ENCODE data around the gene ZFP1.
"Not testable (repeated sequence)": the region's sequence is repeated elsewhere in the genome, so short reads cannot be mapped to it uniquely, and the experiment has no call there.

ZFP1 gene

DNA sequence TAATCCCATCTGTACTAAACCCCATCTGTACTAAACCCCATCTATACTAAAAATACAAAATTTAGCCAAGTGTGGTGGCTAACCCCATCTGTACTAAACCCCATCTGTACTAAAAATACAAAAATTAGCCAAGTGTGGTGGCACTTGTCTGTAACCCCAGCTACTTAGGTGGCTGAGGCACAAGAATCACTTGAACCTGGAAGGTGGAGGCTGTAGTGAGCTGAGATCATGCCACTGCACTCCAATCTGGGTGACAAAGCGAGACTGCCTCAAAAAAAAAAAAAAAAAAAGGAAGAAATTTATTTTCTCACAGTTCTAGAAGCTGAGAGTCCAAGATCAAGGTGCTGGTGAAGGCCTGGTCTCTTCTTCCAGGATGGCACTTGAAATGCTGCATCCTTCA lies 12.1 kb downstream of the ZFP1 start:
- DNase-seq: no peak

DNA sequence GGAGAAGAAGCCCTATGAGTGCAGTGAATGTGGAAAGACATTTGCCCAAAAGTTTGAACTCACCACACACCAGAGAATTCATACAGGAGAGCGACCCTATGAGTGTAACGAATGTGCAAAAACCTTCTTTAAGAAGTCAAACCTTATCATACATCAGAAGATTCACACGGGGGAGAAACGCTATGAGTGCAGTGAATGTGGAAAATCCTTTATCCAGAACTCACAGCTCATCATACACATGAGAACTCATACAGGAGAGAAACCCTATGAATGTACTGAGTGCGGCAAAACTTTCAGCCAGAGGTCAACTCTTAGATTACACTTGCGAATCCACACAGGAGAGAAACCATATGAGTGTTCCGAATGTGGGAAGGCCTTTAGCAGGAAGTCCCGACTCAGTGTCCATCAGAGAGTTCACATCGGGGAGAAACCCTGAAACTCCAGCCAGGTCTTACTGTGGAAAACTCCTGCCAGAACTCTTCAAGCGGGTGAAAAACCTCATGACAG lies 21.6 kb downstream of the ZFP1 start:
- no peak for DNase-seq

DNA sequence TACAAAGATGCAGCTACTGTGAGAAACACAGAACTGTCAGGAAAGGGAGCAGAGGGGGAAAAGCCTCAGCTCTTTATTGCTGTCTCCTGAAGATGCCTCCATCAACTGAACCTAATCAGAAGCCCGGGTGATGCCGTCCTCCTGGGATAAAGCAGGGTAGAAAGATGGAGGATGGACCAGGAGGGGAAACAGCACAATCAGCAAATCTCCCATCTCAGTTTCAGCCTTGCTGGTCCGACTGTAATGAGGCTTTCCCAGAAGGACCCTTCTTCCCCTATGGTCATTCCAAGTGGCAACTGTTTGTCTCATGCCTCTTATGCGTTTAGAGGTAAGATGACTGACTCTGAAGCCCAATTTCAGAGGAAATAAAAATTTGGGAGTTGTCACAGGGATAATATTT lies 24.3 kb downstream of the ZFP1 start:
- DNase-seq: no peak

DNA sequence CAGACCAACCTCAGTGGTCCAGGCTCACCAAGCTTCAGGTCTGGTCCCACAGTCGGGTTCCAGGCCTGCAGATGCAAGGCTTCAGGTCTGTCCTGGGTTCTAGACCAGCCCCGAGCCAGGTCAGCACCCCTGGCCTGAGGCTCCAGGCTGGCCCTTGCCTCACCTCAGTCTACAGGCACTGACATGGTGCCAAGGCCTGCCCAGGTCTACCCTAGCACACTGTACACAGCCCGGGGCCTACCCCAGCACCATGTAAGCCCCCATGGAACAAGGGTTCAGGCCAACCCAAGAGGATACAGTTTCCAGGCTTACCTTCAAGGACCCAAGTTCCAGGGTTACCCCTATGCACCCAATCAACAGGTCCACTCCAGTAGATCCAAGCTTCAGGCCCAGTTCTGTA lies 26.8 kb downstream of the ZFP1 start:
- DNase-seq: no peak

DNA sequence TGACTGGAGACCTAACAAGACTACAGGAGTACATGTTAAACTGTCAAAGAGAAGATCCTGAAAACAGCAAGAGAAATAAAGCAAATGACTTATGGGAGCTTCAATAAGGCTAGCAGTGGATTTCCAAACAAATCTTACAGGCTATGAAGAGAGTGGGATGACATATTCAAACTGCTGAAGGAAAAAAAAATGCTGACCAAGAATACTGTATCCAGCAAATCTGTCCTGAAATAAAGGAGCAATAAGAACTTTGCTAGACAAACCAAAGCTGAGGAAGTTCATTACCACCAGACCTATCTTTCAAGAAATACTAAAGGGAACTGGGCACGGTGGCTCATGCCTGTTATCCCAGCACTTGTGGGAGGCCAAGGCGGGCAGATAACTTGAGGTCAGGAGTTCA lies 28.6 kb downstream of the ZFP1 start:
- DNase-seq: no peak

DNA sequence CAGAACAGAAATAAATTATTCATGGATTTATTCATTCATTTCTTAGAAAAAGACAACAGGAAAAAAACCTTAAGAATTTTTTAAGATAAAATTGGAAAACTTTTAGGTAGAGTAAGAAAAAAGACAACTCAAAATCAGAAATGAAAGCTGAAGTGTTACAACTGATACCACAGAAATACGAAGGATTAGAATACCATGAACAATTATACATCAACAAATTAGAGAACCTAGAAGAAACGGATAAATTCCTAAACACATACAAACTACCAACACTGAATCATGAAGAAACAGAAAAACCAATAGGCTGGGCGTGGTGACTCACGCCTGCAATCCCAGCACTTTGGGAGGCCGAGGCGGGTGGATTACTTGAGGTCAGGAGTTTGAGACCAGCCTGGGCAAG lies 30.9 kb downstream of the ZFP1 start:
- DNase-seq: no peak

DNA sequence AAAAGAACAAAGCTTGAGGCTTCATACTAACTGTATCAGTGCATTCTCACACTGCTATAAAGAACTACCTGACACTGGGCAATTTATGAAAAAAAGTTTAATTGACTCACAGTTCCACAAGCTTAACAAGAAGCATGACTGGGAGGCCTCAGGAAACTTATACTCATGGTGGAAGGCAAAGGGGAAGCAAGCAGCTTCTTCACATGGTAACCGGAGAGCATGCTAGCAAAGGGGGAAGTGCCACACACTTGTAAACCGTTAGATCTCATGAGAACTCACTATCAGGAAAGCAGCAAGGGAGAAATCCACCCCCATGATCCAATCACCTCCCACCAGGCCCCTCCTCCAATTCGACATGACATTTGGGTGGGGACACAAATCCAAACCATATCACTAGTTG lies 33.3 kb downstream of the ZFP1 start:
- no peak for DNase-seq

DNA sequence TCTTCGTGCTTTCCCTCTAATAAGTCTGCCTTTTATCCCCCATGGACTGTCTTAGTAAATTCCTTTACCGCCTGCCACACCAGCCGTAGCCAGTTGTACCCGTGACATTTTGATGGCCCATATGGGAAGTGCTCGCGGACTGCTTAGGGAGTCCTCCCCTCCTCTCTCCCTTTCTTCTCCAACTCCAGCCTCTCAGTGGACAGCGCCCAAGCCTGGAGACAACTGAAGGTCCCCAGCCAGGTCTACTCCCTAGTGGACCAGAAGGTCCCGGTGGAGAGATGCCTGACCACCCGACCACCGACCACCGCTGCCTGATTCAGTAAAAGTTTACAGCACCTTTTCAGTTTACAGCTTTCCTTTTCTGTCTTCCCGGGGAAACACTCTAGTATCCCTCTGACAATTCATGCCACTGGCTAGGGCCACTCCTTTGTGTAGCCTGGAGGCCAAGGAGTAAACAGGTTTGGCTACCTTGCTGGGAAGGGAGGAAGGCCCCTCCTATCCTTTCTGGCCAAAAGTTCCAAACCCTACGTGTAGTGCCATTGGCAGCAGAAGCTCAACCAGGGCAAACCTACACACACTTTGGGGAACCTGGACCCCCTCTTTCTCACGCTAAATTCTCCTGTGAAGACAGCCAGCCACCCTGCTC lies 40.6 kb downstream of the ZFP1 start:
- DNase-seq: no peak

DNA sequence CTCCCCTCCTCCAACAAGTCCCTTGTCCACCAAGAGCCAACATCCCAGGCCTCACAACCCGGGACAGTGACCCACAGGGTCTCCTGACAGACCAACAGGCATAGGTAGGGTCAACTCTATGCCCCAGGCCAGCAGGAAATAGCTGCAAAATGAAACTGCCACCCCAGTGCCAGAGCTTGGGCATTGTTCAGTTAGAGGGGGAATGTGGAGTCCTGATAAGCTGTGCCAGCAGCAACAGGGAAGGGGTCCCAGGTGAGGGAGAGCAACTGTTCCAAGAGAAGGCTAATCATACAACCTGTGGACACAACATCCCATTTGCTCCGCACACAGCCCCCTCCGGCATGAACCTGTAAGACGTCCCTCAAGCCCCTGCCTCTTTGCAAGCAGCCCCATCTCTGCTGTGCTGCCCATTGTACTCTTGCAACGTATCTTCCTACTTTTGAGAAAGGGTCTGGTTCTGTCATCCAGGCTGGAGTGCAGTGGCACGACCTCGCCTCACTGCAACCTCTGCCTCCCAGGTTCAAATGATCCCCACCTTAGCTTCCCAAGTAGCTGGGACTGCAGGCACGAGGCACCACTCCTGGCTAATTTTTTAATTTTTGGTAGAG lies 41.4 kb downstream of the ZFP1 start:
- no peak for DNase-seq

DNA sequence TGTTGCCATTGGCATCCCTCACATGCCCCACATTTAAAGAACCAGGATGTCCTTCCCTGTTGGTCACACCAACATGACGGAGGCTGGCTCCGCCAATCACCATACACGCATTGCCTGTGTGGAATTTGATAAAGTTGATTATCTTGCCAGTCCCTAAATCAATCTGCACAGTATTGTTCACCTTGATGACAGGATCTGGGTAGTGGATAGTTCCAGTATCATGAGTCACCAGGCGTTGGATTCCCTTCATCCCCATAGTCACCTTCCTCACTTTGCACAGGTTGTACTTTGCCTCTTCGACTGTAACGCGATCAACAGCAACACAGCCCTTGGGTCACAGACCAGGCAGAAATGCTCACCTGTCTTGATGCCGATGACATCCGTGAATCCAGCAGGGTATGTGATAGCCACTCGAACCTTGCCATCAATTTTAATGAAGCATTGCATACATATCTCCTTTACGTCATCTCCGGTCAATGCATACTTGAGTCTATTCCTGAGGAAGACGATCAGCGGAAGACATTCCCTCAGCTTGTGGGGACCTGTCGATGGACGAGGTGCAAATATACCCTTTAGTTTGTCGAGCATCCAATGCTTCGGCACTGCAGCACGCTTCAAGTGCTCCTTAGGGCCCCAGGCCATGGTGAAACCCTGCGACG lies 44.4 kb downstream of the ZFP1 start:
- DNase-seq: no peak

DNA sequence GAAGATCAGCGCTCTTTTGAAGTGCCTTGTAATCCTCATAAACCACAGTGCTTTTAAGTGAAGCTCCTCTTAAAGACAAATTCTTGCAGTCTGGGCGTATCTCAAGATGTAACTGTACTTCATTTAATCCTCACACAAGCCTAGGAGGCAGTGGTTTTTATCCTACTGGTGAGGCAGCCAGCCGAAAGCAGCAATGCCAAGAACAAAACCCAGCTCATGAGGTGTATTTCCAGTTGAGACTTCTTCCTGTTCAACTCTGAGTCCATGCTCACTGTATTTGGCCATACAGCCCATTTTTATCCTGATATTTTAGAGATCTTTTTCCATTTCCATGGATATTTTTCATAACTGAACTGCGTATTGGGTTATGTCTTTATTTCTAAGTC lies 44.9 kb downstream of the ZFP1 start:
- DNase-seq: no peak

DNA sequence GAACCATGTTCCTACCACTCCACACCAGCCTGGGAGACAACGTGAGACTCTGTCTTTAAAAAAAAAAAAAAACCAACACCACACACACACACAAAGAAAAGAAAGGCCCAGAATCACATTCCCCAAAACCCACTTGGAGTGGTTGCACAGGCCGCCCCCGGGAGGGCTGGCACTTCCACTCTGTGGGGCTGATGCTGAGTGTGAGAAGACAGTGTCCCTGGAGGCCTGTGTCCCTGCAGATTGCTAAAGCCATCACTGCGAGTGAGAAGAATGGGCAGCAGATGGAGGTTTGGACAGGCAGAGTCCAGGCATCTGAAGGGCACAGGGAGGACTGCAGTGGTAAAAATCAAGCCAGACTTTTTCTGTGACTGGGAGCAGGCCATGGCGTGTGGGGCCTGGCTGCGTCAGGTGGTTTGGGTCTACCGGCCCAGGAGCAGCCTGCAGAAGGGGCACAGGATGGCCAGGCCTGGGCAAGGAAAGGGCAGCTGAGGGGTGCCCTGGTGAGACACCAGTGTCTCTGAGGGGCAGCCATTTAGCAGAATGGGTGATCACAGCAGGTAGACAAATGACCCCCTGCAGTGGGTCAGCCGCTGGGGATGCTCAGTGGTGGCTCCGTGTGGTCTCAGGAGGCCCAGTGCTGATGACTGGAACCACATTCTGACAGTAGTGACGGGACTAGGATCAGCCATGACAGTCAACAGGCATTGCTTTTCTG lies 45.6 kb downstream of the ZFP1 start:
- DNase-seq: no peak

DNA sequence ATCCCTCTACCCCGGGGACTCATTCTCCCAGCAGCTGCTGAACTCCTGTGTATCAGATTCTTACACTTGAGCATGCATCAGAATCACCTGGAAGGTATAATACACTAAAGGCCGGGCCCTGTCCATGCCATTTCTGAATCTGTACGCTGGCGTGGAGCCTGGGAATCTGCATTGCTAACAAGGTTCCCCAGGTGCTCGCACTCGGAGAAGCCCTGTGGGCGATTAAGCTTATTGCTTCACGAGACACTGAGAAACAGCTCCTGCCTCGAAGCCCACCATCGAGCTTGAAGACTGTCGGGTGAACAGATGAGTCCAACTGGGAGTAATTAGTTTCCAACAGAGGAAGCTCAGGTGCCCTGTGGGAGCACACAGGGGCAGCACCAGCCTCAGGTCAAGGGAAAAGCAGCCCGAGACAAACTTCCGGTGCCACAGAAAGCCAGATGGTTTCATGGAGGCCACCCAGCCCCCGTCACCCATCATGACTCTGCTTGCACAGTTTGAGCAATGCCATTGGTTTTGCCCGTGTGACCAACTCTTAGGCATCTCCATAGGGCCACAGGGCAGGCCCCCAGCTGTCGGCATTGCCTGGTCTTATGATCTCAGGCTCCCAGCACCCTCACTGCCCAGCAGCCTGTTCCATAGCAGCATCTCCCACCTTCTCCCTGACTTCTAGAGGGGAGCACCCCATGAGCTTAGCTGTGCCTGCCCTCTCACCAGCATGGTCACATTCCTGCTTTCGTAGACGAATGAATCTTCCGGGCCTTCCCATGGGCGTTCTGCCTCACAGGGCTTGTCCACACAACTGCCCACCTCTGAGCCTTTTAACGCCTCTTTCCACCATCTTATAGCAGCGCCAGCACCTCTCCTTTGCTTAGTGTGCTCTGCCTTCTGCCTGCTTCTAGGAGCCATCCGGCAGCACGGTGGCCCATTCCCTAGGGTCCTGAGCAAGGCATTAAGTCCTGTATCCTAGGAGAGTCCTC lies 47.8 kb downstream of the ZFP1 start:
- no peak for DNase-seq

DNA sequence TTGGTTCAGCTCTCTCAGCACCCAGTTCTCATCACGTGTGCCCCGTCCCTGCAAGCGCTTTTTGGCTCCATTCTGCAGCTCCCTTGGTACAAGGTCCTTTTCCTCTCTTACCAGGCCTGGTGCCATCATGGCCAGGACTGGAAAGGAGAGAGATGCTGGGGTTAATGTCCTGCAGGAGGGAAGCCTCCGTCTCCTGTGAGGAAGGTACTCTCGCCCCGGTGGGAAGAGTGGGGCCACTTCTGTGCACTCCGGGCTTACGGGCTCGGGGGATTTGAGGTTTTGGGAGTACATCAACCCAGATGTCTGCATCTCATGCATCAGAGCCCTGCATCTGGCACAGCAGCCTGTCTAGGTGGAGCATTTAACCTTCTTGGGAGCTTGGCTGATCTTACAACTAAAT lies 48.5 kb downstream of the ZFP1 start:
- no peak for DNase-seq

DNA sequence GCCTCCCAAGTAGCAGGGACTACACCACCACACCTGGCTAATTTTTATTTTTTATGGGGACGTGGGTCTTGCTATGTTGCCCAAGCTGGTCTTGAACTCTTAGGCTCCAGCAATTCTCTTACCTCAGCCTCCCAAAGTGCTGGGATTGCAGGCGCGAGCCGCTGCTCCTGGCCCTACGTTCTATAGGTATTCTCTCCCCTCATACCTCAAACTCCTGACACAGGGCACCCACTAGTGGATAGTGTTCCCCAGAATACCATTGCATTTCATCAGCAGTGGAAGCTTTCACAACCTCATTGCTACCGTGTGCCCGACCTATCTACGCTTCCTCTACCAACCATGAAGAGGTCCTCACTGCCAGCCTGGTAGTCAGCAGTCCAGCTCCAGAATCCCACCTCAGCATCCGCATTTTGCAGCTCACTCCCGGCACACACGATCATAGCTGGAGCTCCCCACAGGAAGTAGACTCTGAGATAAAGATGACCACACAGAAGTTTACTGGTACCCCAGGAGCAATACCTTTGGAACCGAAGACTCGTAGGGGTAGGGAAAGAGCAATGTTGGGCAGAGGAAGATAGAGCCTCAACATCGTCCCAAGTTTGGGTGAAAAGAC lies 49.3 kb downstream of the ZFP1 start:
- no peak for DNase-seq

DNA sequence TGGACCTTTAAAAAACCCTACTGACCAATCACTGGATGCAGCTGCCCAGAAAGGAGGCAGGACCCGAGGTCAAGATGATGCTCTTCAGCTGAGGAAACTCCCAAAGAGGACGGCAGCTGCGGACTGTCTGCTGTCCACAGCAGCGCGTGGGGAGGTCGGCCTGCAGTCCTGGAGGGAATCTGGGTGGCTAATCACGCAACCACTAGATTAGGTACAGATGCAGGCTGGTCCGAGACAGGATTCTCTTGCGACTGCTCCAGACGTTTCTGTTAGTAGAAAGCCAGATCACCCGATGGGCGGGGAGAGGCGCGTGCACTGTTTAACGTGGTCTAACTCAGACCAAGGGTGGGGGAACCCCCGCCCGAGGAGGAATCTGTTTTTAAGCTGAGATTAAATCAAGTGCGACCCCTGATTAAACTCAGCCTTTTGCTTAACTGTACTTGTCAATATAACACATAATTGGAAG lies 49.8 kb downstream of the ZFP1 start:
- no peak for DNase-seq

DNA sequence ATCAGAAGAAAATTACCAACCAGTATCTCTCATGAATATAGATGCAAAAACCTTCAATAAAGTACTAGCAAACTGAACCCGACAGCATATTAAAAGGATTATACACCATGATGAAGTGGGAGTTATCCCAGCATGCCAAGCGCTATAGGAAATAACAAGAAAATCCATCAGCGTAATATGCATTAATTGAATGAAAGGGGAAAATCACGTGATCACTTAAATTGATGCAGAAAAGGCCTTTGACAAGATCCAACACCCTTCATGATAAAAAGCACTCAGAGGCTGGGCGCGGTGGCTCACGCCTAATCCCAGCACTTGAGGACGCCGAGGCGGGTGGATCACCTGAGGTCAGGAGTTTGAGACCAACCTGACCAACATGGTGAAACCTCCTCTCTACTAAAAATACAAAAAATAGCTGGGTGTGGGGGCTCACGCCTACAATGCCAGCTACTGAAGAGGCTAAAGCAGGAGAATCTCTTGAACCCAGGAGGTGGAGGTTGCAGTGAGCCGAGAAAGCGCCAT lies 53.8 kb downstream of the ZFP1 start:
- DNase-seq: no peak

DNA sequence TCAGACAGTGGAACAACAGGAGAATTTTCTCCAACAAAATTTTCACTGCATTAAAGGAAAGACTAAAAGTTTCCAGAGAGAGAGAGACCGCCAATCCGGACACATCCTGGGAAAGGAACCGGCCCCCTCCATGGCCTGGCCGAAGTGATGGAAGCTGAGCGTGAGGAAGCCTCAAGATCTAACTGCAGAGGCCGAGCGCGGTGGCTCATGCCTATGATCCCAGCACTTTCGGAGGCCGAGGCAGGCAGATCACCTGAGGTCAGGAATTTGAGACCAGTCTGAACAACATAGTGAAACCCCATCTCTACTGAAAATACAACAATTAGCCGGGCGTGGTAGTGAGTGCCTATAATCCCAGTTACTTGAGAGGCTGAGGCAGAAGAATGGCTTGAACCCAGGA lies 54.8 kb downstream of the ZFP1 start:
- DNase-seq: no peak

DNA sequence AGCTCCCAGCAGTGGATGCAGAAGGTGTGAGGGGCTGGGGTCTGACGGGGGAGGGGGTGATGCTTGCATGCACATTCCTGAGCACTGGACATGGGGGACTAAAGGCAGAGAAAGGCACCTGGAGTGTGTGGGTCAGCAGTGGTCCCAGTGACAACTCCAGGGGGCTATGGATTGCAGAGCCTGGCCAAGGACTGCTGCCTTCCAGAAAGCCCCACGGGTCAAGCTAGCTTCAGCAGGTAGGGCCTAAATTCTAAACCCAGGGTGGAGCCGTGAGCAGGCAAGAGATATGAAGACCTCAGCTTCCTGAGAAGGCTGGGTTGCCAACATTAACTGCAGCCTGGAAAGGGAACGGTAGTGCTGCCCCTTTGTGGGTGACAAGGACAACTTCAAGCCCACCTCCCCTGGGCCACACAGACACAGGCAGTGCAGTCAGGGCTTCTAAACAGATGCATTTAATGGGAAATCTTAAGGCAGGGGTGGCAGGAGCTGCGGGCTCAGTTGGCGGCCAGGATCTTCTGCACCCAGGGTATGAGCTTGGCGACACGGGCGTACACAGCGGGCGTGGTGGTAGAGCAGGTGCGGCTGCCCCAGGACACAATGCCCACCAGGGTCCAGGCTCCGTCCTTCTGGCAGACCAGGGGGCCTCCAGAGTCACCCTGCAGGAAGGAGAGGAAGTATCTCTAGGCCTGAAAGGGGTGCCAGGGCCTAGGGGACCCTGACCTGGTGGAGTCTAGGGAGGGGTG lies 55.5 kb downstream of the ZFP1 start:
- DNase-seq: no peak

DNA sequence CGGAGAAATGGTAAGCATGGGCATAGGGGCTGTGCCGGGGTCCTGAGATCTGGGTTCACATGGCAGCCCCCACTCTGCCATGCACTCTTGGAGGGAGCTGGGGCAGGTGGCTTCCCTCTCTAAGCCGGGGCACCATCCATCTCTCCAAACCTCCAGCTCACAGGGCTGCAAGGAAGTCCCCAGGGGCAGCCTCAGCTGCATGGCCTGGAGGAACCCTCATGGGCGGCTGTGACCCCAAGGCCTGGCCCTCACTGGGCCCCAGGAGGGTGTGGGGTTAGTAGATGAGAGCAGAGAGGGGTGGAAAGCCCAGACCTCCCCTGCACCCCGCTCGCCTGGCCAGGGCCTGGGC lies 56.1 kb downstream of the ZFP1 start:
- DNase-seq: no peak

DNA sequence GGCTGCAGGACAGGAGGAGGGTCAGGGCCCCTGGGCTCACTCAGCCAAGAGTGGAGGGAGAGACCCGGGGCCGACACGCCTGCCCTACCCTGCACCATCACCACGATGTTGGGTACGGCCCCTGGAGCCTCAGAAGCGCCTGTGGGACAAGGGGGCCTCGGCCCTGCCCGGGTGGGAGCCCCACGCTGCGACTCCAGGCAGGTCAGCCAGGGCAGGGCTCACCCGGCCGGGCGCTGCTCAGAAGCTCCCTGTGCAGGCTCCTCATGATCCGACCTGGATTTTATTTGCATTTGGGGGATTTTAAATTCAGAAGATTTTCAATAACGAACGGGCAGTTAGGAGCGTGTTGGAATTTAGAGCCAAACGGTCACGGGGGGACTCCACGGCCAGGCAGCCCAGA lies 56.6 kb downstream of the ZFP1 start:
- not testable (repeated sequence) for DNase-seq
